ENCODE data around the gene ADAP1. TPM values are rescaled to one million over a fixed set of nuclear protein-coding genes. Genes with fewer than 3 reads are reported as not detected.

Gene ADAP1
- total and polyA plus RNA-seq, 2 of the 13 experiments (the other 11 are each of a cell fraction or from before 2014, with no cell fraction given): 10.5 to 24.6 TPM

GRCh38 chr7:907158-907980 lies 47.1 kb downstream of the ADAP1 start:
- no peak overlapping the region for H3K4me3 ChIP-seq (replicated peaks in 1 of 3; ENCODE audit: insufficient read depth in 1 of 3, low read depth in 2 of 3, low read length in 3 of 3)
- no peaks in the 10 kb centered on the region for H4K20me1 ChIP-seq (ENCODE audit: insufficient read depth, low read length)
- WGBS (ENCODE audit: low lambda C conversion rate): 93% methylated on average over 26 of the region's 49 CpGs
- no peaks in the 10 kb centered on the region for H3K36me3 ChIP-seq (replicated peaks in 1 of 2; ENCODE audit: control insufficient read depth in 1 of 2, insufficient read depth in 2 of 2, low read length in 2 of 2)
- FAIRE-seq (no peak), ATAC-seq (no peak), DNase-seq (ENCODE audit: low spot score) (no peak)
- peaks cover under 1% of the 10 kb centered on the region; the same call in 1 of the 2 replicates for H3K4me1 ChIP-seq (ENCODE audit: insufficient read depth, low read length)
- no peak overlapping the region for H3K9ac ChIP-seq (ENCODE audit: insufficient read depth, low read depth, low read length)
- H2AFZ ChIP-seq (ENCODE audit: low read length): no peak overlapping the region
- CTCF ChIA-PET (ENCODE audit: low intra/inter-chr PET ratio, low total read pairs): no interaction called here
- intact Hi-C loops (cut with micrococcal nuclease; ENCODE audit: unreplicated experiment) (loop anchor here (10.0 kb wide), 1 partner anchor 47 kb away; the partner anchor contains the start of gene ADAP1), in situ Hi-C loops (cut with HindIII; ENCODE audit: extremely low pct_ligation_motif_present, low pct_unique_long_range_greater_than_20kb) (no loop called here)
- H3K27ac ChIP-seq (ENCODE audit: extremely low read length, insufficient read depth, low read length): no peak overlapping the region
- H3K79me2 ChIP-seq (ENCODE audit: insufficient read depth, low read length): no peaks in the 10 kb centered on the region
- H3K27me3 ChIP-seq (ENCODE audit: control insufficient read depth in 1 of 2, insufficient read depth in 2 of 2, low read length in 2 of 2): no peaks in the 10 kb centered on the region; a peak in 1 of 5 replicates
- H3K4me2 ChIP-seq (ENCODE audit: low read depth, low read length): no peak overlapping the region
- no peak for TF ChIP-seq ONECUT2 (CRISPR knock-in tag; IDR thresholded peaks at IDR 0.05)
- no peak for TF ChIP-seq IKZF4 (CRISPR knock-in tag; IDR thresholded peaks at IDR 0.05; ENCODE audit: borderline replicate concordance, low read depth, not compliant biosample characterization)
- no peak for TF ChIP-seq PHF5A (CRISPR knock-in tag; IDR thresholded peaks at IDR 0.05; ENCODE audit: low read depth, unreplicated experiment)
- TF ChIP-seq ATF5 (CRISPR knock-in tag; IDR thresholded peaks at IDR 0.05; ENCODE audit: low read depth): no peak
- TF ChIP-seq CSRNP1 (CRISPR knock-in tag; IDR thresholded peaks at IDR 0.05): no peak
- no peak for TF ChIP-seq ZNF207 (IDR thresholded peaks at IDR 0.05; ENCODE audit: borderline replicate concordance)
- TF ChIP-seq ZZZ3 (CRISPR knock-in tag; IDR thresholded peaks at IDR 0.05; ENCODE audit: borderline replicate concordance): no peak
- no peak for TF ChIP-seq RBAK (CRISPR knock-in tag; IDR thresholded peaks at IDR 0.05)
- no peak for TF ChIP-seq PLSCR1 (CRISPR knock-in tag; IDR thresholded peaks at IDR 0.05; ENCODE audit: borderline replicate concordance)
- no peak for TF ChIP-seq PAX8 (CRISPR knock-in tag; IDR thresholded peaks at IDR 0.05; ENCODE audit: borderline replicate concordance)
- TF ChIP-seq NPAS2 (CRISPR knock-in tag; IDR thresholded peaks at IDR 0.05; ENCODE audit: borderline replicate concordance): no peak
- no peak for TF ChIP-seq ZNF703 (CRISPR knock-in tag; IDR thresholded peaks at IDR 0.05; ENCODE audit: borderline replicate concordance)
- POLR2A ChIA-PET: no interaction called here
- H3K9me3 ChIP-seq (ENCODE audit: low read length): no peaks in the 10 kb centered on the region
- BruUV-seq (replicated peaks): no TSS peak
